Measurements from ENCODE around the gene CTNND2.
A peak's percentile ranks its signal among the peaks of the same experiment; 100 is the strongest.
"Not testable (repeated sequence)": the region's sequence is repeated elsewhere in the genome, so short reads cannot be mapped to it uniquely, and the experiment has no call there.

CTNND2 gene

DNA sequence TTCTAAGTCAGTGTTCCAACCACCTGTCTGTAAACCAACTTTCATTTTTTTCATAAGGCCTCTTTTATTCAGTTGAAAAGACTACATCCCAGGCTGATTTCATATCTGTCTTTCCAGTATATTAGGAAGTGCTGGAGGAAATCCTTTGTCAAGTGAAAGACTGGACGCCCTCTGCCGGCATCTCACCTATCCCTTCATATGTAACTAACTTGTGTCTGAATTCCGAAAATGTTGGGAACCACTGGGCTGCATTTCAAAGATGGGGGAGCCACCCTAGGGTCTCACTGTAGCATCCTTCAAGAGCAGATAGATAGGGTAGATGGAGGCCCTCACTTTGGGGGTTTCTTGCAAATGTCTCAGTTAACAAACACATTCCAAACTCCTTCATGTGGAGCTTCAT, 569.8 kb downstream of the CTNND2 start:
- TF ChIP-seq ZFX (IDR thresholded peaks at IDR 0.05), result no peak
- TF ChIP-seq, protein P1, sequence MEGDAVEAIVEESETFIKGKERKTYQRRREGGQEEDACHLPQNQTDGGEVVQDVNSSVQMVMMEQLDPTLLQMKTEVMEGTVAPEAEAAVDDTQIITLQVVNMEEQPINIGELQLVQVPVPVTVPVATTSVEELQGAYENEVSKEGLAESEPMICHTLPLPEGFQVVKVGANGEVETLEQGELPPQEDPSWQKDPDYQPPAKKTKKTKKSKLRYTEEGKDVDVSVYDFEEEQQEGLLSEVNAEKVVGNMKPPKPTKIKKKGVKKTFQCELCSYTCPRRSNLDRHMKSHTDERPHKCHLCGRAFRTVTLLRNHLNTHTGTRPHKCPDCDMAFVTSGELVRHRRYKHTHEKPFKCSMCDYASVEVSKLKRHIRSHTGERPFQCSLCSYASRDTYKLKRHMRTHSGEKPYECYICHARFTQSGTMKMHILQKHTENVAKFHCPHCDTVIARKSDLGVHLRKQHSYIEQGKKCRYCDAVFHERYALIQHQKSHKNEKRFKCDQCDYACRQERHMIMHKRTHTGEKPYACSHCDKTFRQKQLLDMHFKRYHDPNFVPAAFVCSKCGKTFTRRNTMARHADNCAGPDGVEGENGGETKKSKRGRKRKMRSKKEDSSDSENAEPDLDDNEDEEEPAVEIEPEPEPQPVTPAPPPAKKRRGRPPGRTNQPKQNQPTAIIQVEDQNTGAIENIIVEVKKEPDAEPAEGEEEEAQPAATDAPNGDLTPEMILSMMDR (conservative IDR thresholded peaks at IDR 0.05), result peak; percentile 45
- H3K27ac ChIP-seq, result no peak overlapping the region

DNA sequence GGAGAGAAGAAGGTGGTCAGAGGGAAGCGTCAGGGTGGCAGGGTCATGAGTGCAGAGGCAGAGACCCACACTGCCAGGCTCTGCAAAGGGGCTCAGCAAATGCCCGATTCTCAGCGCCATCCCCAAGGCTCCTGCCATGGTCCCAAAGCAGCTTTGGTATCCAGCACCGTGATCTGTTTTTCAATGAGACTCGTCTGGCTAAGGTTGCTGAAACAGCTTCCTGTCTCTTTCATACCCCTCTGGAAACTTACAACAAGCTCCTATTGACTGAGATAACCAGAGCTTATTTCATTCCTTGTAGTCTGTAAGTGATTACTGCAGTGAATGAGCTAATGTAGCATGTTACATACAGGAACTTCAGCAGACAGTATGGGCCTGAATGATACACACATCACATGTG, 574.6 kb downstream of the CTNND2 start:
- TF ChIP-seq, protein P1 (conservative IDR thresholded peaks at IDR 0.05), result no peak
- TF ChIP-seq ZFX (IDR thresholded peaks at IDR 0.05), result no peak
- H3K27ac ChIP-seq, result no peak overlapping the region

GRCh38 chr5:11324521-11325289, 579.5 kb downstream of the CTNND2 start:
- H3K27ac ChIP-seq, result no peak overlapping the region
- TF ChIP-seq ZFX (IDR thresholded peaks at IDR 0.05), result no peak
- TF ChIP-seq, protein P1 (conservative IDR thresholded peaks at IDR 0.05), result no peak

- TF ChIP-seq ZFX (IDR thresholded peaks at IDR 0.05), result no peak
- TF ChIP-seq, protein P1 (conservative IDR thresholded peaks at IDR 0.05), result no peak
- H3K27ac ChIP-seq, result no peak overlapping the region
Measured at GRCh38 chr5:11323761-11324160, 580.5 kb downstream of the CTNND2 start.

- TF ChIP-seq, protein P1 (conservative IDR thresholded peaks at IDR 0.05), result no peak
- no peak for TF ChIP-seq ZFX (IDR thresholded peaks at IDR 0.05)
Measured at GRCh38 chr5:11322133-11322532, 582.1 kb downstream of the CTNND2 start.

GRCh38 chr5:11319836-11320580, 584.2 kb downstream of the CTNND2 start:
- TF ChIP-seq ZFX (IDR thresholded peaks at IDR 0.05), result no peak
- TF ChIP-seq, protein P1 (conservative IDR thresholded peaks at IDR 0.05), result no peak

More at GRCh38 chr5:11322133-11322532, 582.1 kb downstream of the CTNND2 start:
- no peak overlapping the region for H3K27ac ChIP-seq

GRCh38 chr5:11313694-11314093, 590.6 kb downstream of the CTNND2 start:
- H3K27ac ChIP-seq, result not testable (repeated sequence)

More at GRCh38 chr5:11319836-11320580, 584.2 kb downstream of the CTNND2 start:
- H3K27ac ChIP-seq, result no peak overlapping the region

All from C4-2B (cell line).